ENCODE results near the gene GATM.
"Not testable (repeated sequence)": the region's sequence is repeated elsewhere in the genome, so short reads cannot be mapped to it uniquely, and the experiment has no call there.

Gene GATM

GRCh38 chr15:45372041-45372995 lies 6.0 kb downstream of the GATM start:
- Histone ChIP-seq H3K9me3 (ENCODE audit: insufficient read depth, low read depth, low read length) (no peaks in the 10 kb centered on the region), H3K27ac (ENCODE audit: low read depth, low read length) (no peak overlapping the region), H3K36me3 (ENCODE audit: insufficient read depth, low read length) (no peaks in the 10 kb centered on the region), H3K4me3 (ENCODE audit: low read length) (no peak overlapping the region), H3K27me3 (ENCODE audit: insufficient read depth, low read length) (peaks cover 21% of the 10 kb centered on the region), H3K9ac (ENCODE audit: low read depth, low read length) (no peak overlapping the region), H3K4me1 (ENCODE audit: insufficient read depth, low read length) (peaks cover 14% of the 10 kb centered on the region)
- WGBS: 58% methylated on average over 7 of the region's 7 CpGs

DNA sequence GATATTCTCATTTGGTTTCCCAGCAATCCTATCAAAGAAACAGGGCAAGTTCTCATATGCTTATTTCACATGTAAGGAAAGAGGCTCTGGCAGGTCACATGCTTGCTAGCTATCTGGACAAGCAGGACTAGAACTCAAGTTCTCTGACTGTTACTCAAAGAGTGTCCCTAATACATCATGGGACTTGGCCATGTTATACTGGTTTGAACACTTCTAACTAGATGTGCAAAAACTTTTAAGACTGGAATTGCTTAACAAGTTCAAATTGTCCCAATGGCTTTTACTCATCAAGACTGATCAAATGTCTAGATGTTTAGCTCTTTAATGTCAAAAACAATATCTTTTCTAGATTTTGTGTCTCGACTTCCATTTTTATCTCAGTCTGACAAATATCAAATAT lies 6.8 kb downstream of the GATM start:
- WGBS: 100% methylated on average over 1 of the region's 1 CpG

GRCh38 chr15:45370042-45370441 lies 8.3 kb downstream of the GATM start:
- H3K4me1 ChIP-seq (ENCODE audit: insufficient read depth, low read length): peaks cover 14% of the 10 kb centered on the region
- H3K36me3 ChIP-seq (ENCODE audit: insufficient read depth, low read length); H3K9ac ChIP-seq (ENCODE audit: low read depth, low read length); H3K27me3 ChIP-seq (ENCODE audit: insufficient read depth, low read length); H3K4me3 ChIP-seq (ENCODE audit: low read length); H3K27ac ChIP-seq (ENCODE audit: low read depth, low read length); H3K9me3 ChIP-seq (ENCODE audit: insufficient read depth, low read depth, low read length): not testable (repeated sequence)
- 95% methylated on average over 3 of the region's 4 CpGs for WGBS

More for the DNA sequence above, 6.8 kb downstream of the GATM start:
- H3K9me3 ChIP-seq (ENCODE audit: insufficient read depth, low read depth, low read length): no peaks in the 10 kb centered on the region
- no peak overlapping the region for H3K4me3 ChIP-seq (ENCODE audit: low read length)
- H3K36me3 ChIP-seq (ENCODE audit: insufficient read depth, low read length): no peaks in the 10 kb centered on the region
- no peak overlapping the region for H3K27ac ChIP-seq (ENCODE audit: low read depth, low read length)
- no peak overlapping the region for H3K9ac ChIP-seq (ENCODE audit: low read depth, low read length)
- peaks cover 14% of the 10 kb centered on the region for H3K4me1 ChIP-seq (ENCODE audit: insufficient read depth, low read length)
- H3K27me3 ChIP-seq (ENCODE audit: insufficient read depth, low read length): peaks cover 14% of the 10 kb centered on the region

GRCh38 chr15:45367222-45367621 lies 11.1 kb downstream of the GATM start:
- H3K27me3 ChIP-seq (ENCODE audit: insufficient read depth, low read length); H3K4me1 ChIP-seq (ENCODE audit: insufficient read depth, low read length); H3K9ac ChIP-seq (ENCODE audit: low read depth, low read length); H3K9me3 ChIP-seq (ENCODE audit: insufficient read depth, low read depth, low read length); H3K4me3 ChIP-seq (ENCODE audit: low read length); H3K36me3 ChIP-seq (ENCODE audit: insufficient read depth, low read length); H3K27ac ChIP-seq (ENCODE audit: low read depth, low read length): not testable (repeated sequence)
- whole genome bisulfite sequencing: 97% methylated on average over 6 of the region's 7 CpGs

DNA sequence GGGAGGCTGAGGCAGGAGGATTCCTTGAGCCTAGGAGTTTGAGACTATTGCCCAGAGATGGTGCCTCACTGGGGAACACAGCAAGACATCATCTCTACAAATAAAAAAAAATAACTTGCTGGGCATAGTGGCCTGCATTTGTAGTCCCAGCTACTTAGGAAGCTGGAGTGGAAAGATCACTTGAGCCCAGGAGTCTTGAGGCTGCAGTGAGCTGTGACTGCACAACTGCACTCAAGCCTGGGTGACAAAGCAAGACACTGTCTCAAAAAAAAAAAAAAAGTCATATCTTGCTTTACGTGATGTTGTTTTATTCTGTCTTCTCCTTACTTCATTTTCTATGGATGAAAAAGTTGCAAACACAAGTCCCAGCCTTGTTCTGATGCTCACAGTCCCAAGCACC lies 14.1 kb downstream of the GATM start:
- Histone ChIP-seq H3K4me1 (ENCODE audit: insufficient read depth, low read length) (no peaks in the 10 kb centered on the region), H3K4me3 (ENCODE audit: low read length) (no peak overlapping the region), H3K9me3 (ENCODE audit: insufficient read depth, low read depth, low read length) (no peaks in the 10 kb centered on the region), H3K9ac (ENCODE audit: low read depth, low read length) (no peak overlapping the region), H3K27ac (ENCODE audit: low read depth, low read length) (no peak overlapping the region), H3K27me3 (ENCODE audit: insufficient read depth, low read length) (no peaks in the 10 kb centered on the region), H3K36me3 (ENCODE audit: insufficient read depth, low read length) (no peaks in the 10 kb centered on the region)
- 100% methylated on average over 1 of the region's 1 CpG for WGBS

DNA sequence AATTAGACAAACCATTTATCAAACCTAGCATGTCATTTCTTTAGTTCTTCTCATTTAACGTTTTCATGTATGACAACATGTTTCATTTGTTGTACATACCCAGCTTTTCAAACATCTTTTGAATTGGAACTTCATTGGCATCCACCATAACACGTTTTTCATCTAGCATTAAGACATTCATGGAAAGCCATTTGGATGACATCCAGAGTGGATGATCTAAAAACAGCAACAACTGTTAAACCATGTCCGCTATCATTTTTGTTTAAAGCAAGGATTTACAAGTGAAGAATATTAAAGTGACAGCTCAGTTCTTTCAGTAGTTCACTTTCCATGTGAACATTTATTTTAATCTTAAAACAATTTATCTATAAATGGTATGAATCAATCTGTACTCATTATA lies 14.5 kb downstream of the GATM start:
- Histone ChIP-seq H3K27ac (ENCODE audit: low read depth, low read length) (no peak overlapping the region), H3K9ac (ENCODE audit: low read depth, low read length) (no peak overlapping the region), H3K36me3 (ENCODE audit: insufficient read depth, low read length) (no peaks in the 10 kb centered on the region), H3K4me1 (ENCODE audit: insufficient read depth, low read length) (no peaks in the 10 kb centered on the region), H3K9me3 (ENCODE audit: insufficient read depth, low read depth, low read length) (no peaks in the 10 kb centered on the region), H3K4me3 (ENCODE audit: low read length) (no peak overlapping the region), H3K27me3 (ENCODE audit: insufficient read depth, low read length) (no peaks in the 10 kb centered on the region)
- WGBS: 85% methylated on average over 3 of the region's 3 CpGs

- Histone ChIP-seq H3K4me1 (ENCODE audit: insufficient read depth, low read length) (no peaks in the 10 kb centered on the region), H3K9ac (ENCODE audit: low read depth, low read length) (no peak overlapping the region), H3K4me3 (ENCODE audit: low read length) (no peak overlapping the region), H3K27ac (ENCODE audit: low read depth, low read length) (no peak overlapping the region), H3K36me3 (ENCODE audit: insufficient read depth, low read length) (no peaks in the 10 kb centered on the region), H3K9me3 (ENCODE audit: insufficient read depth, low read depth, low read length) (no peaks in the 10 kb centered on the region), H3K27me3 (ENCODE audit: insufficient read depth, low read length) (no peaks in the 10 kb centered on the region)
- WGBS: 91% methylated on average over 4 of the region's 4 CpGs
Observed at GRCh38 chr15:45363334-45363733, 15.0 kb downstream of the GATM start.

- no peak overlapping the region for H3K27ac ChIP-seq (ENCODE audit: low read depth, low read length)
- H3K9me3 ChIP-seq (ENCODE audit: insufficient read depth, low read depth, low read length): no peaks in the 10 kb centered on the region
- no peaks in the 10 kb centered on the region for H3K27me3 ChIP-seq (ENCODE audit: insufficient read depth, low read length)
- H3K9ac ChIP-seq (ENCODE audit: low read depth, low read length): no peak overlapping the region
- H3K4me3 ChIP-seq (ENCODE audit: low read length): no peak overlapping the region
- no peaks in the 10 kb centered on the region for H3K36me3 ChIP-seq (ENCODE audit: insufficient read depth, low read length)
- no peaks in the 10 kb centered on the region for H3K4me1 ChIP-seq (ENCODE audit: insufficient read depth, low read length)
Observed at GRCh38 chr15:45362419-45362818, 15.9 kb downstream of the GATM start.

DNA sequence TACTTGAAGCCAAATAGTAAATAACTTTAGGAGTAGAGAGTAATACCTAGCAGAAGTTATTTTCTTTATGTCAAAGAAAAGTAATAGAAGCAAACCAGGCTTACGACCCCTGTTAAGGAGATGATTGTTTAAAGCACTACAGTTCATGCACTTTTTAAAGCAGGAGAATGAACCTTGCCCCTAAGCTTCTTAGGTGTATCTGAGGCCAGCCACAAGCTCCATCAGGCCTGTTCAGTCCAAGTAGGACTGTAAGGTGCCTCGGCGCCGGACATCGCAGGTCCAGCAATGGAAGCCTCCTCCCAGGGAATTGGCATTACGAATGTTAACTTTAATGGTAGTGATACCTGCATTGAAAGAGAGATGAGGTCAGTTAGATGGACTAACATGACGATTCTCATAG lies 16.5 kb downstream of the GATM start:
- no peaks in the 10 kb centered on the region for H3K36me3 ChIP-seq (ENCODE audit: insufficient read depth, low read length)
- H3K4me3 ChIP-seq (ENCODE audit: low read length): no peak overlapping the region
- WGBS: 92% methylated on average over 7 of the region's 7 CpGs
- no peaks in the 10 kb centered on the region for H3K27me3 ChIP-seq (ENCODE audit: insufficient read depth, low read length)
- H3K27ac ChIP-seq (ENCODE audit: low read depth, low read length): no peak overlapping the region
- H3K9ac ChIP-seq (ENCODE audit: low read depth, low read length): no peak overlapping the region
- H3K9me3 ChIP-seq (ENCODE audit: insufficient read depth, low read depth, low read length): no peaks in the 10 kb centered on the region
- no peaks in the 10 kb centered on the region for H3K4me1 ChIP-seq (ENCODE audit: insufficient read depth, low read length)

DNA sequence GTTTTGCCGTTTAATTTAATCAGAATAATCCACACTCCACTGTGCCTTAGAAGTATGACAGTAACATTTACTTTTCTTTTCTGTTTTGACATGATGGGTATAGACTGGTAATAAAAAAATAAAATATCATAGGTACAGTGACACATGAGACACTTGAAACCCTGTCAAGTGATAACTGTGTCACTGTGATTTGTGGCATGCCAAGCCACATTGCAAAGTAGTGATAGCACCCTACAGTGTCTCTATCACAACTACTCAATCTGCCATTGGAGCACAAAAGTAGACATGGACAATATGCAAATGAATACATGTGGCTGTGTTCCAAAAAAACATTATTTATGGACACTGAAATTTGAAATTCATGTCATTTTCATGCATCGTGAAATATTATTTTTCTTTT lies 22.5 kb downstream of the GATM start:
- no peaks in the 10 kb centered on the region for H3K4me1 ChIP-seq (ENCODE audit: insufficient read depth, low read length)
- no peak overlapping the region for H3K9ac ChIP-seq (ENCODE audit: low read depth, low read length)
- WGBS: no CpG with 5 or more reads among the region's 2 CpGs
- no peaks in the 10 kb centered on the region for H3K27me3 ChIP-seq (ENCODE audit: insufficient read depth, low read length)
- H3K4me3 ChIP-seq (ENCODE audit: low read length): no peak overlapping the region
- no peaks in the 10 kb centered on the region for H3K36me3 ChIP-seq (ENCODE audit: insufficient read depth, low read length)
- H3K27ac ChIP-seq (ENCODE audit: low read depth, low read length): no peak overlapping the region
- no peaks in the 10 kb centered on the region for H3K9me3 ChIP-seq (ENCODE audit: insufficient read depth, low read depth, low read length)

- no peaks in the 10 kb centered on the region for H3K27me3 ChIP-seq (ENCODE audit: insufficient read depth, low read length)
- no peak overlapping the region for H3K9ac ChIP-seq (ENCODE audit: low read depth, low read length)
- H3K36me3 ChIP-seq (ENCODE audit: insufficient read depth, low read length): no peaks in the 10 kb centered on the region
- no peak overlapping the region for H3K4me3 ChIP-seq (ENCODE audit: low read length)
- WGBS: 99% methylated on average over 4 of the region's 5 CpGs
- H3K9me3 ChIP-seq (ENCODE audit: insufficient read depth, low read depth, low read length): no peaks in the 10 kb centered on the region
- H3K4me1 ChIP-seq (ENCODE audit: insufficient read depth, low read length): no peaks in the 10 kb centered on the region
- H3K27ac ChIP-seq (ENCODE audit: low read depth, low read length): no peak overlapping the region
Observed at GRCh38 chr15:45354711-45355110, 23.6 kb downstream of the GATM start.

DNA sequence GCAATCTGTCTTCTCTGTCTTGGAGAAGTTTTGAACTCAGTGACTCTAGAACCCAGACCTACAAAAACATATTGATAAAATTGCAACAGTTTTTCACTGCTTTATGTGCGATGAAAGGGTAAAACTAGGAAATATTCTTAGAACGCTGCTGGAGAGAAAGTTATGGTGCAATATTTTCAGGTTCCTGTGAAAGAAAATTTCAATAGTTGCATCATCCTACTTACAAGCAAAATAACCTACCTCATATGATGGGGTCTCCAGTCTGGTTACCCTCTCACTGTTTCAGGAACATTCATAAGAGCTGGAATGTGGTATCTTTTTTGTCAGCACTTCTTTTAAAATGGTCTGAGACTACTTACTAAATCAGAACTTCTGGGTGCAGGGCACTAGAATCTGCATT lies 27.1 kb downstream of the GATM start:
- WGBS: 100% methylated on average over 2 of the region's 2 CpGs
- no peak overlapping the region for H3K9ac ChIP-seq (ENCODE audit: low read depth, low read length)
- H3K36me3 ChIP-seq (ENCODE audit: insufficient read depth, low read length): no peaks in the 10 kb centered on the region
- no peaks in the 10 kb centered on the region for H3K27me3 ChIP-seq (ENCODE audit: insufficient read depth, low read length)
- H3K27ac ChIP-seq (ENCODE audit: low read depth, low read length): no peak overlapping the region
- H3K9me3 ChIP-seq (ENCODE audit: insufficient read depth, low read depth, low read length): no peaks in the 10 kb centered on the region
- no peak overlapping the region for H3K4me3 ChIP-seq (ENCODE audit: low read length)
- no peaks in the 10 kb centered on the region for H3K4me1 ChIP-seq (ENCODE audit: insufficient read depth, low read length)
